ENCODE data around the gene ADGRF3. TPM values are rescaled to one million over a fixed set of nuclear protein-coding genes. Genes with fewer than 3 reads are reported as not detected.

The ADGRF3 gene
- polyA plus RNA-seq, 1 of the 3 experiments (the other 2 are of a cell fraction) = 0.31 TPM

- DNase-seq = no peak
- H3K79me2 ChIP-seq (ENCODE audit: insufficient read depth) = no peaks in the 10 kb centered on the region
- no peak for TF ChIP-seq IRF3 (IDR thresholded peaks at IDR 0.05; ENCODE audit: low read depth, low read length)
- TF ChIP-seq MEF2A (IDR thresholded peaks at IDR 0.05; ENCODE audit: borderline replicate concordance, low read depth) = no peak
- no peak for TF ChIP-seq PBX3 (IDR thresholded peaks at IDR 0.05)
- TF ChIP-seq YY1 (IDR thresholded peaks at IDR 0.05; ENCODE audit: low read depth) = no peak
- no peak for TF ChIP-seq POLR2AphosphoS5 (IDR thresholded peaks at IDR 0.05; ENCODE audit: low read depth, low read length)
- no peak for TF ChIP-seq TAF1 (IDR thresholded peaks at IDR 0.05; ENCODE audit: borderline replicate concordance, low read depth, low read length)
- no peak for TF ChIP-seq SIN3A (IDR thresholded peaks at IDR 0.05; ENCODE audit: borderline replicate concordance, low read depth, low read length)
- no peak for TF ChIP-seq RCOR1 (IDR thresholded peaks at IDR 0.05; ENCODE audit: low read length)
- TF ChIP-seq JUND (IDR thresholded peaks at IDR 0.05) = no peak
- TF ChIP-seq REST (IDR thresholded peaks at IDR 0.05; ENCODE audit: low read depth, low read length) = no peak
- peaks cover 15% of the 10 kb centered on the region; the same call in 1 of the 2 replicates for H3K27me3 ChIP-seq (ENCODE audit: insufficient read depth)
- H4K20me1 ChIP-seq (ENCODE audit: insufficient read depth) = no peaks in the 10 kb centered on the region
- H3K4me2 ChIP-seq = no peak overlapping the region
- H3K9me2 ChIP-seq = no peaks in the 10 kb centered on the region
- H3K4me3 ChIP-seq (ENCODE audit: low read depth in 2 of 2, low read length in 1 of 2) = no peak overlapping the region
- POLR2A ChIA-PET = no interaction called here
- H3K9ac ChIP-seq = no peak overlapping the region
- H3K36me3 ChIP-seq (replicated peaks in 1 of 2; ENCODE audit: control insufficient read depth in 1 of 2, insufficient read depth in 2 of 2, low read length in 1 of 2) = no peaks in the 10 kb centered on the region
- WGBS (ENCODE audit: low lambda C conversion rate) = 81% methylated on average over 6 of the region's 6 CpGs
- no peaks in the 10 kb centered on the region for H3F3A ChIP-seq (replicated peaks; ENCODE audit: insufficient read depth)
- CTCF ChIA-PET = interaction anchor here (1.0 to 7.2 kb wide), 8 partner anchors 8 to 289 kb away, joined by 3 to 68 read pairs (median 4); partner anchors contain the start of genes HADHA and HADHB
- H2AFZ ChIP-seq (ENCODE audit: low read depth) = no peak overlapping the region
- peaks cover 0 to 5% of the 10 kb centered on the region in 2 experiments; a peak in 1 of 4 replicates for H3K4me1 ChIP-seq (ENCODE audit: control insufficient read depth in 1 of 2, insufficient read depth in 2 of 2, low read depth in 1 of 2, low read length in 1 of 2)
- no peak overlapping the region for H3K27ac ChIP-seq (ENCODE audit: low read depth in 2 of 2, low read length in 1 of 2)
- no peaks in the 10 kb centered on the region for H3K9me3 ChIP-seq
These were observed 29.7 kb downstream of the ADGRF3 start for GRCh38 chr2:26316845-26317244.

GRCh38 chr2:26316041-26316440, 30.5 kb downstream of the ADGRF3 start:
- peaks cover 0 to 5% of the 10 kb centered on the region in 2 experiments; a peak in 1 of 4 replicates for H3K4me1 ChIP-seq (ENCODE audit: control insufficient read depth in 1 of 2, insufficient read depth in 2 of 2, low read depth in 1 of 2, low read length in 1 of 2)

More at GRCh38 chr2:26316041-26316440, 30.5 kb downstream of the ADGRF3 start:
- TF ChIP-seq EZH2phosphoT487 (IDR thresholded peaks at IDR 0.05; ENCODE audit: borderline replicate concordance, low read depth) (no peak), CTCF (IDR thresholded peaks at IDR 0.05) (peak; percentile 39), MEF2A (IDR thresholded peaks at IDR 0.05; ENCODE audit: borderline replicate concordance, low read depth) (no peak), POLR2AphosphoS5 (IDR thresholded peaks at IDR 0.05; ENCODE audit: low read depth, low read length) (no peak), RAD21 (IDR thresholded peaks at IDR 0.05; ENCODE audit: low read length) (peak; percentile 51), ZBTB33 (IDR thresholded peaks at IDR 0.05; ENCODE audit: borderline replicate concordance, low read depth) (no peak), YY1 (IDR thresholded peaks at IDR 0.05; ENCODE audit: low read depth) (no peak), FOSL2 (IDR thresholded peaks at IDR 0.05; ENCODE audit: borderline replicate concordance, low read depth) (no peak), TCF12 (IDR thresholded peaks at IDR 0.05) (no peak), SMC3 (IDR thresholded peaks at IDR 0.05; ENCODE audit: low read depth, low read length) (peak; percentile 53), FOXJ3 (CRISPR knock-in tag; IDR thresholded peaks at IDR 0.05) (no peak)
- Histone ChIP-seq H3K9me2 (no peaks in the 10 kb centered on the region), H3K27me3 (ENCODE audit: insufficient read depth) (peaks cover 10% of the 10 kb centered on the region; the same call in 1 of the 2 replicates), H3K4me2 (no peak overlapping the region), H3K36me3 (replicated peaks in 1 of 2; ENCODE audit: control insufficient read depth in 1 of 2, insufficient read depth in 2 of 2, low read length in 1 of 2) (no peaks in the 10 kb centered on the region), H3K9me3 (no peaks in the 10 kb centered on the region), H3K9ac (no peak overlapping the region), H3K4me3 (ENCODE audit: low read depth in 2 of 2, low read length in 1 of 2) (no peak overlapping the region), H3K27ac (ENCODE audit: low read depth in 2 of 2, low read length in 1 of 2) (no peak overlapping the region), H2AFZ (ENCODE audit: low read depth) (no peak overlapping the region), H3K79me2 (ENCODE audit: insufficient read depth) (no peaks in the 10 kb centered on the region), H3F3A (replicated peaks; ENCODE audit: insufficient read depth) (no peaks in the 10 kb centered on the region), H4K20me1 (ENCODE audit: insufficient read depth) (no peaks in the 10 kb centered on the region)
- WGBS (ENCODE audit: low lambda C conversion rate) = 56% methylated on average over 2 of the region's 2 CpGs
- ChIA-PET CTCF (interaction anchor here (0.7 to 7.2 kb wide), 15 partner anchors 9 to 290 kb away, joined by 3 to 68 read pairs (median 3); no protein-coding TSS in a partner anchor), POLR2A (no interaction called here)
- DNase-seq = peak; percentile 54

Data from SK-N-SH (cell line).